ENCODE data around the gene CCDC3.

CCDC3 gene

GRCh38 chr10:12925845-12926244, 75.7 kb downstream of the CCDC3 start:
- in situ Hi-C loops (cut with MboI; ENCODE audit: low sequenced_read_pairs, unreplicated experiment) = no loop called here
- no peak for DNase-seq (ENCODE audit: low spot score)
- TF ChIP-seq CTCF (IDR thresholded peaks at IDR 0.05; ENCODE audit: borderline replicate concordance, control extremely low read depth, extremely low read depth, insufficient read depth, missing control alignments) = no peak

GRCh38 chr10:12924911-12925310, 76.6 kb downstream of the CCDC3 start:
- no peak for TF ChIP-seq CTCF (IDR thresholded peaks at IDR 0.05; ENCODE audit: borderline replicate concordance, control extremely low read depth, extremely low read depth, insufficient read depth, missing control alignments)
- no peak for DNase-seq (ENCODE audit: low spot score)
- in situ Hi-C loops (cut with MboI; ENCODE audit: low sequenced_read_pairs, unreplicated experiment) = no loop called here

GRCh38 chr10:12922117-12922900, 79.2 kb downstream of the CCDC3 start:
- DNase-seq (ENCODE audit: low spot score) = no peak
- TF ChIP-seq CTCF (IDR thresholded peaks at IDR 0.05; ENCODE audit: borderline replicate concordance, control extremely low read depth, extremely low read depth, insufficient read depth, missing control alignments) = no peak
- in situ Hi-C loops (cut with MboI; ENCODE audit: low sequenced_read_pairs, unreplicated experiment) = no loop called here

- in situ Hi-C loops (cut with MboI; ENCODE audit: low sequenced_read_pairs, unreplicated experiment) = no loop called here
- DNase-seq (ENCODE audit: low spot score) = no peak
- no peak for TF ChIP-seq CTCF (IDR thresholded peaks at IDR 0.05; ENCODE audit: borderline replicate concordance, control extremely low read depth, extremely low read depth, insufficient read depth, missing control alignments)
Observed at GRCh38 chr10:12921163-12921562, 80.3 kb downstream of the CCDC3 start.

- in situ Hi-C loops (cut with MboI; ENCODE audit: low sequenced_read_pairs, unreplicated experiment) = no loop called here
- no peak for DNase-seq (ENCODE audit: low spot score)
- no peak for TF ChIP-seq CTCF (IDR thresholded peaks at IDR 0.05; ENCODE audit: borderline replicate concordance, control extremely low read depth, extremely low read depth, insufficient read depth, missing control alignments)
Observed at GRCh38 chr10:12919574-12919973, 81.9 kb downstream of the CCDC3 start.

- no peak for DNase-seq (ENCODE audit: low spot score)
- TF ChIP-seq CTCF (IDR thresholded peaks at IDR 0.05; ENCODE audit: borderline replicate concordance, control extremely low read depth, extremely low read depth, insufficient read depth, missing control alignments) = no peak
- in situ Hi-C loops (cut with MboI; ENCODE audit: low sequenced_read_pairs, unreplicated experiment) = no loop called here
Observed at GRCh38 chr10:12916587-12916986, 84.9 kb downstream of the CCDC3 start.

Data from GM13976 (cell line).